Muscle of leg (tissue), 11 donors: ENCODE data around the gene OTUD1. TPM values are rescaled to one million over a fixed set of nuclear protein-coding genes. Genes with fewer than 3 reads are reported as not detected.
A peak's percentile ranks its signal among the peaks of the same experiment; 100 is the strongest.

ENCODE experiments used
- DNase-seq: peaks from one replicate; pipeline ENCODE4 v3.0.0; 2013
- H3K27ac ChIP-seq: one replicate; pipeline ENCODE4 v1.5.1; 2013; ENCODE audit warnings: mild to moderate bottlenecking, low read length, control low read depth
- H3K27me3 ChIP-seq: one replicate; pipeline ENCODE4 v1.6.1; 2013; ENCODE audit warnings: low read length; ENCODE audit not compliant: control insufficient read depth, insufficient read depth
- H3K36me3 ChIP-seq: one replicate; pipeline ENCODE4 v1.6.1; 2013; ENCODE audit warnings: low read length; ENCODE audit not compliant: control insufficient read depth, insufficient read depth
- H3K4me1 ChIP-seq: one replicate; pipeline ENCODE4 v1.6.1; 2013; ENCODE audit warnings: low read length; ENCODE audit not compliant: control insufficient read depth, insufficient read depth
- H3K4me3 ChIP-seq: one replicate; pipeline ENCODE4 v1.5.1; 2013; ENCODE audit warnings: low read length, control low read depth
- H3K9me3 ChIP-seq: replicated peaks from 2 replicates; pipeline ENCODE4 v1.6.1; 2013; ENCODE audit warnings: low read depth, low read length; ENCODE audit not compliant: control insufficient read depth
- WGBS: methylation state at CpG from one replicate; pipeline ENCODE4 v1.1.5; 2013; ENCODE audit warnings: missing lambda C conversion rate; ENCODE audit not compliant: insufficient coverage; 5-methylcytosine and 5-hydroxymethylcytosine counted together
- polyA plus RNA-seq, 8 donors: library from polyadenylated mRNA; unstranded; fragments of 120-200 nt; gene quantifications; one replicate each; pipeline versions ENCODE4 v1.2.1 to v1.2.3, GENCODE V29; 2013; ENCODE audit warnings: inconsistent platforms in 1 of 8, low replicate concordance in 1 of 8; ENCODE audit not compliant: insufficient read length in 8 of 8, insufficient read depth in 1 of 8
- total RNA-seq: library from RNA; stranded (reverse); fragments of 120-200 nt; gene quantifications from one replicate; pipeline ENCODE4 v1.2.4, GENCODE V29; 2013

The OTUD1 gene
- total and polyA plus RNA-seq, 9 donors = 20.7 to 118 (median 49.9) TPM

DNA sequence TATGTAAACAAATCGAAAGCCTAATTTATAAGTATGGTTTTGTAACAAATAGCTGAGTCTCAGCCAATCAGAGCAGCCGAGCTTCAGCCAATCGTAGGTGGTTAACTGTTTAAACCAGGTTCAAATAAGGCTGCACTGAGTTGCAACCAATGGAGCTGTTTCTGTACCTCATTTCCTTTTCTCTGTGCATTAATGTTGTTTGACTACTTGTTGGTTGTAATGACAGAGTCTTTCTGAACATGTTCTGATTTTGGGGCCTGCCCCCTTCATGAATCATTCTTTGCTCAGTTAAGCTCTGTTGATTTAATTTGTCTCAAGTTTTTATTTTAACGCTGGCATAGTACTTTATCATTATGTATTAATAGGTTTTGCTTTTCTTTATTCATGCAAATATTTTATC is 14.6 kb downstream of the OTUD1 start:
- no peaks in the 10 kb centered on the region for H3K4me1 ChIP-seq
- no peak for DNase-seq
- H3K36me3 ChIP-seq = no peaks in the 10 kb centered on the region
- no peaks in the 10 kb centered on the region for H3K9me3 ChIP-seq
- H3K27me3 ChIP-seq = no peaks in the 10 kb centered on the region
- H3K4me3 ChIP-seq = no peak overlapping the region
- no peak overlapping the region for H3K27ac ChIP-seq
- 80% methylated on average over 1 of the region's 4 CpGs for WGBS

DNA sequence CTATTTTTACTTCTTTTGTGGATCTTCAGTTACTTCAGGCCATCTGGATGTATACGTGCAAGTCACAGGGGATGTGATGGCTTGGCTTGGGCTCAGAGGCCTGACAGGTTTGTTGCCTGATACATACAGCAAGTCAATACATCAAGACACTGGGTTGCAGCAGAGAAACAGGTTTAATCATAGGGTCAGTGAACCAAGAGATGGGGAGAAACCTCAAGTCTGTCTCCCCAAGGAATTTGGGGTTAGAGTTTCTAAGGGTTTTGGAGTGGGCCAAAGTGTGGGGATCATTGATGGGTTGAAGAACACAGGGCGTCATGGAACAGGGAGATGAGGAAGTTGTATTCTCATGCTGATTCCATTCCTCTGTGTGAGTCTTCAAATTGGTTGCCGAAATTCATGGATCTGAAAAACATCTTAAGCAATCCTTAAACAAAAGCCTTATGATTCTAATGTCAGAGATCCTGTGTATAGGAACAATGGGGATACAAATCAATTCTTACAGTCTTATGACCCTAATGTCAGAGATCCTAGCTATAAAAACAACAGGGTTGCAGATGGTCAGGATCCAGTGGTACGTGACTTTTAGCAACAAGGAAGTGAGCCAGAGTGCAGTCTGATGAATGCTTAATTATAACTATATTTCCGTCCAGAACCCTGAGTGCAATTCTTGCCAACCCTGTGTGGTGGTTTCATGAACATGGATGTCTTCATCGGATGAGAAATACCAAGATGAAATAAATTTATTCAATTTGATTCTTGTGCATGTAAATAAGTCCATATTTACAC is 18.9 kb downstream of the OTUD1 start:
- WGBS = no CpG with 5 or more reads among the region's 6 CpGs
- no peaks in the 10 kb centered on the region for H3K36me3 ChIP-seq
- no peaks in the 10 kb centered on the region for H3K9me3 ChIP-seq
- H3K4me1 ChIP-seq = no peaks in the 10 kb centered on the region
- DNase-seq = no peak
- H3K4me3 ChIP-seq = no peak overlapping the region
- no peak overlapping the region for H3K27ac ChIP-seq
- no peaks in the 10 kb centered on the region for H3K27me3 ChIP-seq

DNA sequence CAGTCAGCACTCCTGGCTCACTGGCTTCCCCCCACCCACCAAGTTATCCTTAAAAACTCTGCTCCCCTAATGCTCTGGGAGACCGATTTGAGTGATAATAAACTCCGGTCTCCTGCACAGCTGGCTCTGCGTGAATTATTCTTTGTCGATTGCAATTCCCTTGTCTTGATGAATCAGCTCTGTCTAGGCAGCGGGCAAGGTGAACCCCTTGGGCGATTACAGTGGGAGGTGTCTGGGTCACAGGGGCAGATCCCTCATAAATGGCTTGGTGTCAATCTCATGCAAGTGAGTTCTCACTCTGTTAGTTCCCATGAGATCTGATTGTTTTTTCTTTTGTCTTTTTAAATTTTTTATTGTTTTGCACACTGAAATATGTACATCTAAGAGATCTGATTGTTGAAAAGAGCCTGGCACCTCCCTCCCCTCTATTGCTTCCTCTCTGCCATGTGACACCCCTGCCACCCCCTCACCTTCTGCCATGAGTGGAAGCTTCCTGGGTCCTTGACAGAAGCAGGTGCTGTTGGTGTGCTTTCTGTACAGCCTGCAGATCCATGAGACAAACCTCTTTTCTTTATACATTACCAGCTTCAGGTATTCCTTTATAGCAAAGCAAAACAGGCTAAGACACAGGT is 20.5 kb downstream of the OTUD1 start:
- Histone ChIP-seq H3K4me3 (no peak overlapping the region), H3K9me3 (no peaks in the 10 kb centered on the region), H3K4me1 (no peaks in the 10 kb centered on the region), H3K27me3 (no peaks in the 10 kb centered on the region), H3K27ac (no peak overlapping the region), H3K36me3 (no peaks in the 10 kb centered on the region)
- DNase-seq = no peak
- 73% methylated on average over 4 of the region's 6 CpGs for WGBS

DNA sequence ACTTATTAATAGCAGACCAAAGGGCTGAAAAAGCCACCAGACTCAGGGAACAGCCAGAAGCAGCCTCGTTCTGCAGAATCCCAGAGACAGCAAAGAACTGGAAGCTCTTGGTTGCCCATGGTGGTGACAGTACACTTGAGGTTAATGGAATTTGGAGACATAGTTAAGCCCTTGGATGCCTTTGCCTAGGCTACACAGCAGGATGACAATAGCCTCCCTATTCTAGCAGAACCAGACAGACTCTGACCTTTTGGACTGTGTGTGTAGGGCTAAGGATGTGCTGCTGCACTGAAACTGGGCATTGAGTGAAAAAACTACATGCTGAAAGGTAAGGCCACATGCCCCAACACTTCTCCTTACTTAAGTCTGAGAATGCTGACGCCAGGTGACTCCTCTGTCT is 22.7 kb downstream of the OTUD1 start:
- DNase-seq = no peak
- Histone ChIP-seq H3K36me3 (no peaks in the 10 kb centered on the region), H3K4me3 (no peak overlapping the region), H3K27ac (no peak overlapping the region), H3K27me3 (no peaks in the 10 kb centered on the region), H3K4me1 (no peaks in the 10 kb centered on the region), H3K9me3 (no peaks in the 10 kb centered on the region)
- WGBS = 60% methylated on average over 2 of the region's 2 CpGs

DNA sequence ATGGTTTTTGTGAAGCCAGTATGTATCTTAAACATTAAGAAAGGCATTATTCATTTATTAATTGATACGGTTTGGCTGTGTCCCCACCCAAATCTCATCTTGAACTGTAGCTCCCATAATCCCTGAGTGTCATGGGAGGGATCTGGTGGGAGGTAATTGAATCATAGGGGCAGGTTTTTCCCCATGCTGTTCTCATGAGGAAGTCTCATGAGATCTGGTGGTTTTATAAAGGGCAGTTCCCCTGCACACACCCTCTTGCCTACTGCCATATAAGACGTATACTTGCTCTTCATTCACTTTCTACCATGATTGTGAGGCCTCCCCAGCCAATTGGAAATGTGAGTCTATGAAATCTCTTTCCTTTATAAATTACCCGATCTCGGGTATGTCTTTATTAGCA is 28.1 kb downstream of the OTUD1 start:
- H3K27ac ChIP-seq = no peak overlapping the region
- no peaks in the 10 kb centered on the region for H3K4me1 ChIP-seq
- no peaks in the 10 kb centered on the region for H3K36me3 ChIP-seq
- H3K27me3 ChIP-seq = no peaks in the 10 kb centered on the region
- no peak overlapping the region for H3K4me3 ChIP-seq
- no peaks in the 10 kb centered on the region for H3K9me3 ChIP-seq
- DNase-seq = no peak
- WGBS = no CpG with 5 or more reads among the region's 4 CpGs

DNA sequence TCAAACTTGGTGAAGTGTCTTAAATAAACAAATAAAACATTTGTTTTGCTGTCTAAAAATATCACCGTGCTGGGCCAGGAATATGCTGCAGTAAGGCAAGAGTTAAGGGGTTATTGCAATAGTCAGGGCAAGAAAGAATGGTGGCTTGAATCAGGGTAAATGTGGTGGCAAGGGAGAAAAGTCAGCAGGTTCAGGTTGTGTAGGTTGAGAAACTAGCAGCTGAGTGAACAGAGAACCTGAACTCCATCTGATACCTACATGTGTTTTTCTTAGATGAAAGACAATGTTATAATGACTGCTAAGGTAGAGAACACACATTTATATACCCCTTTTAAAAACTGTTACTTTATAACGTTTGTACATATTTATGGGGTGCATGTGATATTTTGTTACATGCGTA is 28.7 kb downstream of the OTUD1 start:
- no peak for DNase-seq
- WGBS = no CpG with 5 or more reads among the region's 3 CpGs
- Histone ChIP-seq H3K36me3 (no peaks in the 10 kb centered on the region), H3K9me3 (no peaks in the 10 kb centered on the region), H3K27ac (no peak overlapping the region), H3K4me3 (no peak overlapping the region), H3K27me3 (no peaks in the 10 kb centered on the region), H3K4me1 (no peaks in the 10 kb centered on the region)

DNA sequence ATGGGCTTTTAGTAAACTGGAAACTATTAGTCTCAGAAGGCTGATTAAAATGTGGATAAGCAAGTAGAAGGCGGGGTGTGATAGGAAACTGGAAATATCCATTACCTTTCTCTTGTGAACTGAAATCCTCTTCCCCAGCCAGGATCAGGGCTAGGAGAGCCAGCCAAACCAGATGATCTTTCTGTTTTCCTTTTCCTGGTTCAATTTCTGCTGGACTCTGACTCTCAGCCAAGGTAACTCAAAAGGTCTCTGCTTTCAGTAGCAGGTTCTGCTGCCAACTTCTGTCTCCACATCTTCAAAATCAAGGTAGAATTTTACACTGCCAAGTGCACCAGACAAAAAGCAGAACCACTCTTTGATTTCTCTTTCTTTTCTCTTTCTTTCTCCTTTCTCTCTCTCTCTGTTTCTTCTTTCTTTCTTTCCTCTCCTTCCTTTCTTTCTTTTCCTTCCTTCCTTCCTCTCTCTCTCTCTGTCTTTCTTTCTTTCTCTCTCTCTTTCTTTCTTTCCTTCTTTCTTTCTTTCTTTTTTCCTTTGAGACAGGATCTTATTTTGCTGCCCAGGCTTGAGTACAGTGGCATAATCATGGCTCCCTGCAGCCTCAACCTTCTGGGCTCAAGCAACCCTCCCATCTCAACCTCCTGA is 30.8 kb downstream of the OTUD1 start:
- no CpG with 5 or more reads among the region's 1 CpG for WGBS
- no peak overlapping the region for H3K4me3 ChIP-seq
- DNase-seq = peak; percentile 69
- no peaks in the 10 kb centered on the region for H3K36me3 ChIP-seq
- H3K27me3 ChIP-seq = no peaks in the 10 kb centered on the region
- H3K4me1 ChIP-seq = no peaks in the 10 kb centered on the region
- no peak overlapping the region for H3K27ac ChIP-seq
- H3K9me3 ChIP-seq = no peaks in the 10 kb centered on the region

DNA sequence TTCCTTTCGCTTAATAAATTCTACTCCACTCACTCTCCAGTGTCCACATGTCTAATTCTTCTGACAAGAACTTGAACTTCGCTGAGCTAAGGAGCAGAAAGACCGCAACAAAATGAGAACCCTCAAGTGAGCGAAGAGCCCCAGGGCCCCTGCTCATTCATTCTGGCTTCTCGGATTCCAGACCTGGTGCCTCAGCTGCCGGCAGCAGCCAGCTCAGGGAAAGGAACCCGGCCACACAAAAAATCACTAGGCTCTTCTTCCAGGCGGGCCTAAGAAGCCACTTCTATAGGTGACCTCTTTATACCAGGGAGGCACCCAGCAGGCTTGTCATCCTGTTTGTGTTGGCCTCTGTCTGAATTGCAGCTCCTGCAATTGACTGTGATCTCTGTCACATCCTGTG is 33.3 kb downstream of the OTUD1 start:
- no peak for DNase-seq
- Histone ChIP-seq H3K27me3 (no peaks in the 10 kb centered on the region), H3K4me3 (no peak overlapping the region), H3K9me3 (no peaks in the 10 kb centered on the region), H3K27ac (no peak overlapping the region), H3K4me1 (no peaks in the 10 kb centered on the region), H3K36me3 (no peaks in the 10 kb centered on the region)
- WGBS = 62% methylated on average over 8 of the region's 8 CpGs

DNA sequence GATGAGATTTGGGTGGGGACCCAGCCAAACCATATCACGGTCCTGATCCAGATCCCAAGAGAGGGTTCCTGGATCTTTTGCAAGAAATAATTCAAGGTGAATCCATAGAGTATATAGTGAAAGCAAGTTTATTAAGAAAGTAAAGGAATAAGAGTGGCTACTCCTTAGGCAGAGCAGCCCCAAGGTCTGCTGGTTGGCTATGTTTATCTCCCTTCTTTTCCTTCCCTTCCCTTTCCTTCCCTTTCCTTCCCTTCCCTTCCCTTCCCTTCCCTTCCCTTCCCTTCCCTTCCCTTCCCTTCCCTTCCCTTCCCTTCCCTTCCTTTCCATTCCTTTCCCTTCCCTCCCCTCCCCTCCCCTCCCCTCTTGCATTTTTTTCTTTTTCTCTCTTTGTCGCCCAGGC is 35.2 kb downstream of the OTUD1 start:
- H3K36me3 ChIP-seq = no peaks in the 10 kb centered on the region
- H3K4me3 ChIP-seq = no peak overlapping the region
- WGBS = no CpG with 5 or more reads among the region's 2 CpGs
- no peaks in the 10 kb centered on the region for H3K4me1 ChIP-seq
- H3K9me3 ChIP-seq = no peaks in the 10 kb centered on the region
- H3K27me3 ChIP-seq = no peaks in the 10 kb centered on the region
- no peak for DNase-seq
- no peak overlapping the region for H3K27ac ChIP-seq

DNA sequence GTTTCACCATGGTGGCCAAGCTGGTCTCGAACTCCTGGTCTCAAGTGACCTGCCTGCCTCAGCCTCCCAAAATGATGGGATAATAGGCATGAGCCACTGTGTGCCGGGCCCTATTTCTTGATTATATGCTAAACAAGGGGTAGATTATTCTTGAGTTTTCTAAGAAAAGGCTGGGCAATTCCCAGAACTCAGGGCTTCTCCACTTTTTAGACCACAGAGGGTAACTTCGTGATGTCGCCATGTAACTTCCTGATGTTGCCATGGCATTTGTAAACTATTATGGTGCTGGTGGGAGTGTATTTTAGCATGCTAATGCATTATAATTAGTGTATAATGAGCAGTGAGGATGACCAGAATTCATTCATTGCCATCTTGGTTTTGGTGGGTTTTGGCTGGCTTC is 35.8 kb downstream of the OTUD1 start:
- H3K36me3 ChIP-seq = no peaks in the 10 kb centered on the region
- no peak overlapping the region for H3K27ac ChIP-seq
- H3K4me1 ChIP-seq = no peaks in the 10 kb centered on the region
- H3K27me3 ChIP-seq = no peaks in the 10 kb centered on the region
- no peak for DNase-seq
- H3K4me3 ChIP-seq = no peak overlapping the region
- 85% methylated on average over 2 of the region's 4 CpGs for WGBS
- no peaks in the 10 kb centered on the region for H3K9me3 ChIP-seq
